HepG2 (cell line): Measurements from ENCODE around the gene CNTRL. TPM values are rescaled to one million over a fixed set of nuclear protein-coding genes. Genes with fewer than 3 reads are reported as not detected.
A peak's percentile ranks its signal among the peaks of the same experiment; 100 is the strongest.

Experiments used
- CC2D1A ChIP-seq: sonication (generic); formaldehyde crosslinking; IDR thresholded peaks from 2 replicates; pipeline ENCODE4 v1.8.1; 2023; ENCODE audit warnings: mild to moderate bottlenecking, missing genetic modification reagents
- EHMT2 ChIP-seq: fragments of 200-600 bp; sonication (generic); IDR thresholded peaks from 2 replicates; pipeline ENCODE4 v1.7.0; 2017; ENCODE audit warnings: antibody characterized with exemption, low read depth, low read length, borderline replicate concordance
- ESRRA ChIP-seq: sonication (generic); formaldehyde crosslinking; IDR thresholded peaks from 2 replicates; pipeline ENCODE4 v1.5.1; 2020; ENCODE audit warnings: mild to moderate bottlenecking, low read depth, missing genetic modification reagents
- HINFP ChIP-seq: sonication (generic); formaldehyde crosslinking; IDR thresholded peaks from 2 replicates; pipeline ENCODE4 v1.4.0; 2020; ENCODE audit warnings: low read depth, mild to moderate bottlenecking, missing genetic modification reagents
- MATR3 ChIP-seq: sonication (generic); formaldehyde crosslinking; IDR thresholded peaks from 2 replicates; pipeline ENCODE4 v1.4.0; 2020; ENCODE audit warnings: missing genetic modification reagents
- NCOA1 ChIP-seq: sonication (generic); formaldehyde crosslinking; IDR thresholded peaks from 2 replicates; pipeline ENCODE4 v1.9.0; 2021; ENCODE audit warnings: missing genetic modification reagents
- NPAS2 ChIP-seq: sonication (generic); formaldehyde crosslinking; IDR thresholded peaks from 2 replicates; pipeline ENCODE4 v1.8.0; 2022; ENCODE audit warnings: mild to moderate bottlenecking, missing genetic modification reagents, borderline replicate concordance
- RBAK ChIP-seq: sonication (generic); formaldehyde crosslinking; IDR thresholded peaks from 2 replicates; pipeline ENCODE4 v1.5.1; 2020; ENCODE audit warnings: mild to moderate bottlenecking, missing genetic modification reagents
- SKIL ChIP-seq: sonication (generic); formaldehyde crosslinking; IDR thresholded peaks from 2 replicates; pipeline ENCODE4 v1.8.0; 2022; ENCODE audit warnings: missing genetic modification reagents, mild to moderate bottlenecking, moderate library complexity, borderline replicate concordance
- ZNF333 ChIP-seq: sonication (generic); formaldehyde crosslinking; IDR thresholded peaks from 2 replicates; pipeline ENCODE4 v1.4.0; 2020; ENCODE audit warnings: mild to moderate bottlenecking, missing genetic modification reagents, borderline replicate concordance
- ZNF432 ChIP-seq: sonication (generic); formaldehyde crosslinking; IDR thresholded peaks from 2 replicates; pipeline ENCODE4 v1.5.0; 2020; ENCODE audit warnings: missing genetic modification reagents, mild to moderate bottlenecking, borderline replicate concordance
- ZNF574 ChIP-seq: sonication (generic); formaldehyde crosslinking; IDR thresholded peaks from 2 replicates; pipeline ENCODE4 v1.4.0; 2020; ENCODE audit warnings: missing genetic modification reagents
- ZNF577 ChIP-seq: sonication (generic); formaldehyde crosslinking; IDR thresholded peaks from 2 replicates; pipeline ENCODE4 v1.4.0; 2020; ENCODE audit warnings: mild to moderate bottlenecking, low read depth, missing genetic modification reagents, borderline replicate concordance
- ZNF672 ChIP-seq: sonication (generic); formaldehyde crosslinking; IDR thresholded peaks from 2 replicates; pipeline ENCODE4 v1.8.1; 2022; ENCODE audit warnings: missing genetic modification reagents
- polyA plus RNA-seq, 8 experiments: library from polyadenylated mRNA; depleted of rRNA in 3 of 8; stranded (reverse) in 7 of 8; unstranded in 1 of 8; fragments of >200 nt; fragmentation: Illumina TruSeq in 4 of 8; extraction: Trizol in 4 of 8; gene quantifications; 2 replicates each; pipeline versions ENCODE4 v1.2.1 to v1.2.3, GENCODE V29; 2011 to 2016; ENCODE audit warnings: low read depth in 4 of 8, missing spikeins in 1 of 8, mixed read lengths in 1 of 8; ENCODE audit not compliant: insufficient read depth in 1 of 8
- total RNA-seq, 5 experiments: library from RNA; depleted of rRNA; stranded (reverse); fragments of >200 nt; fragmentation: Illumina TruSeq; extraction: Trizol; gene quantifications; 2 replicates each; pipeline ENCODE4 v1.2.3, GENCODE V29; 2016; ENCODE audit warnings: low read depth in 1 of 5
- TF ChIP-seq, protein P1 (sequence below): sonication (generic); formaldehyde crosslinking; IDR thresholded peaks from 2 replicates; pipeline ENCODE4 v1.4.0; 2020; ENCODE audit warnings: missing genetic modification reagents, borderline replicate concordance

Gene CNTRL
- total and polyA plus RNA-seq, 2 of the 13 experiments (the other 11 are each of a cell fraction or from before 2014, with no cell fraction given) = 7.5 to 11.8 TPM

DNA sequence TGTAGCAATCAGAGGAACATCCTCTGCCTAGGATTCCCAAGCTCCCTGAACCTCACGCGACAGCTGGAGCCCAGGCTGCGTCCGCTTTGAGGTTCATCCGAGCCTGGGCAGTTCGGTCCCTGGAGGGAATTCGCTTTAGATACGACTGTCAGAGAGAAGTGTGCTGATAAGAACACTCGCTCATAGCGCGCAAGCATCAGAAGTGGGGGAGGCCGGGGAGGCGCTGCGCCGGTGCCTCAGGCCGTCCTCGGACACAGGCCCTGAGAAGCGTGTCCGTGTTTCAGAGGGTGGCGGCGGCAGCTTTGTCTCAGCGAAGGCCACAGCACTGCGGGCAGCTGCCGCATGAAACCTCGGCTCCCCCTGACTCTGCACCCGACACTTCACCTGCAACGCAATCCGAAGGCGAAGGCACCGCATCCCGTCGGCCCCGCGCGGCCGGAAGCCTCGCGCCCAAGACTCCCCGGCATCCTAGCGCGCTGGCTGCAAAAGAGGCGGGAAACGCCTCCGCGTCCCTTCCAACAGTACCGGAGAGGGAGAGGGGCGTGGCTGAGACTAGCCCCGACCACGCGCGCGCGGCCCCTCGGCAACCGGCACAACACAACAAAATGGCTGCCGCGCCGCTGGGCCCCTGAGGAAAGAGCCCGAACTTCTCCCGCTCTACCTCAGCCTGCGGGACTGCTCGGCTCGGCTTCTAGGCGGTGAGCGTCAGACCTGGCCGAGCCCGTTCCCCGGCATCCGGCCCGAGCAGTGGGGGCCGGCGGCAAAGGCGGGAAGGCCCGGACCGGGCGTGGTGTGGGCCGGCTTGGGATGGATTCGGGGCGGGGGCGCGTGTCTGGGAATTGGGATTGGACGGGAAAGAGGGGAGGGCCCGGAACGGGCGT, at the start of gene CNTRL (continued):
- TF ChIP-seq ZNF333 (CRISPR knock-in tag) (peak; percentile 31; the same call in 1 of the 2 replicates), MATR3 (CRISPR knock-in tag) (no peak), RBAK (peak; percentile 75; the same call in 1 of the 2 replicates), ZNF574 (CRISPR knock-in tag) (peak; percentile 87), ZNF577 (CRISPR knock-in tag) (peak; percentile 54; the same call in 1 of the 2 replicates), ZNF672 (CRISPR knock-in tag) (0 out of 2 replicates have a peak, but pooled peaks have one; percentile 29), EHMT2 (no peak), ESRRA (CRISPR knock-in tag) (peak; percentile 82; the same call in 1 of the 2 replicates), HINFP (peak; percentile 83), SKIL (CRISPR knock-in tag) (peak; percentile 37; the same call in 1 of the 2 replicates), NPAS2 (CRISPR knock-in tag) (0 out of 2 replicates have a peak, but pooled peaks have one; percentile 15), CC2D1A (CRISPR knock-in tag) (peak; percentile 59; the same call in 1 of the 2 replicates), ZNF432 (CRISPR knock-in tag) (peak; percentile 88; the same call in 1 of the 2 replicates), NCOA1 (no peak)
- TF ChIP-seq, protein P1, sequence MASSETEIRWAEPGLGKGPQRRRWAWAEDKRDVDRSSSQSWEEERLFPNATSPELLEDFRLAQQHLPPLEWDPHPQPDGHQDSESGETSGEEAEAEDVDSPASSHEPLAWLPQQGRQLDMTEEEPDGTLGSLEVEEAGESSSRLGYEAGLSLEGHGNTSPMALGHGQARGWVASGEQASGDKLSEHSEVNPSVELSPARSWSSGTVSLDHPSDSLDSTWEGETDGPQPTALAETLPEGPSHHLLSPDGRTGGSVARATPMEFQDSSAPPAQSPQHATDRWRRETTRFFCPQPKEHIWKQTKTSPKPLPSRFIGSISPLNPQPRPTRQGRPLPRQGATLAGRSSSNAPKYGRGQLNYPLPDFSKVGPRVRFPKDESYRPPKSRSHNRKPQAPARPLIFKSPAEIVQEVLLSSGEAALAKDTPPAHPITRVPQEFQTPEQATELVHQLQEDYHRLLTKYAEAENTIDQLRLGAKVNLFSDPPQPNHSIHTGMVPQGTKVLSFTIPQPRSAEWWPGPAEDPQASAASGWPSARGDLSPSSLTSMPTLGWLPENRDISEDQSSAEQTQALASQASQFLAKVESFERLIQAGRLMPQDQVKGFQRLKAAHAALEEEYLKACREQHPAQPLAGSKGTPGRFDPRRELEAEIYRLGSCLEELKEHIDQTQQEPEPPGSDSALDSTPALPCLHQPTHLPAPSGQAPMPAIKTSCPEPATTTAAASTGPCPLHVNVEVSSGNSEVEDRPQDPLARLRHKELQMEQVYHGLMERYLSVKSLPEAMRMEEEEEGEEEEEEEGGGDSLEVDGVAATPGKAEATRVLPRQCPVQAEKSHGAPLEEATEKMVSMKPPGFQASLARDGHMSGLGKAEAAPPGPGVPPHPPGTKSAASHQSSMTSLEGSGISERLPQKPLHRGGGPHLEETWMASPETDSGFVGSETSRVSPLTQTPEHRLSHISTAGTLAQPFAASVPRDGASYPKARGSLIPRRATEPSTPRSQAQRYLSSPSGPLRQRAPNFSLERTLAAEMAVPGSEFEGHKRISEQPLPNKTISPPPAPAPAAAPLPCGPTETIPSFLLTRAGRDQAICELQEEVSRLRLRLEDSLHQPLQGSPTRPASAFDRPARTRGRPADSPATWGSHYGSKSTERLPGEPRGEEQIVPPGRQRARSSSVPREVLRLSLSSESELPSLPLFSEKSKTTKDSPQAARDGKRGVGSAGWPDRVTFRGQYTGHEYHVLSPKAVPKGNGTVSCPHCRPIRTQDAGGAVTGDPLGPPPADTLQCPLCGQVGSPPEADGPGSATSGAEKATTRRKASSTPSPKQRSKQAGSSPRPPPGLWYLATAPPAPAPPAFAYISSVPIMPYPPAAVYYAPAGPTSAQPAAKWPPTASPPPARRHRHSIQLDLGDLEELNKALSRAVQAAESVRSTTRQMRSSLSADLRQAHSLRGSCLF (CRISPR knock-in tag) = 0 out of 2 replicates have a peak, but pooled peaks have one; percentile 90
